DOHH2 (cell line): ENCODE results near the gene TPST1.

Source experiments
- H3F3A ChIP-seq: fragments of 200-600 bp; sonication (generic), shearing (Covaris generic); 2 replicates; pipeline ENCODE4 v1.6.0; 2016; ENCODE audit warnings: antibody characterized with exemption, mild to moderate bottlenecking; ENCODE audit not compliant: control insufficient read depth, insufficient read depth
- H3K27ac ChIP-seq: fragments of 200-600 bp; sonication (generic); 2 replicates; pipeline ENCODE4 v1.5.1; 2014; ENCODE audit warnings: low read depth, mild to moderate bottlenecking, low read length, moderate library complexity
- H3K27me3 ChIP-seq: fragments of 200-600 bp; sonication (generic); 2 replicates; pipeline ENCODE4 v1.6.1; 2014; ENCODE audit warnings: mild to moderate bottlenecking, low read length, mixed read lengths; ENCODE audit not compliant: control insufficient read depth
- H3K36me3 ChIP-seq: fragments of 200-600 bp; sonication (generic); 2 replicates; pipeline ENCODE4 v1.6.1; 2014; ENCODE audit warnings: mild to moderate bottlenecking, low read length, moderate library complexity, mixed read lengths; ENCODE audit not compliant: control insufficient read depth
- H3K4me1 ChIP-seq: fragments of 200-600 bp; sonication (generic); 2 replicates; pipeline ENCODE4 v1.6.1; 2014; ENCODE audit warnings: mild to moderate bottlenecking, low read length, mixed read lengths; ENCODE audit not compliant: control insufficient read depth
- H3K4me2 ChIP-seq: fragments of 200-600 bp; sonication (generic); 2 replicates; pipeline ENCODE4 v1.6.0; 2014; ENCODE audit warnings: mild to moderate bottlenecking, low read length, moderate library complexity
- H3K4me3 ChIP-seq: fragments of 200-600 bp; sonication (generic); 2 replicates; pipeline ENCODE4 v1.5.1; 2014; ENCODE audit warnings: mild to moderate bottlenecking, low read length, mixed read lengths
- H3K79me2 ChIP-seq: fragments of 200-600 bp; sonication (generic); 2 replicates; pipeline ENCODE4 v1.6.1; 2014; ENCODE audit warnings: mild to moderate bottlenecking, low read length, mixed read lengths; ENCODE audit not compliant: control insufficient read depth
- H3K9me2 ChIP-seq: fragments of 200-600 bp; sonication (generic); replicated peaks from 2 replicates; pipeline ENCODE4 v1.6.1; 2014; ENCODE audit warnings: mild to moderate bottlenecking, low read length, mixed read lengths; ENCODE audit not compliant: control insufficient read depth
- H3K9me3 ChIP-seq: fragments of 200-600 bp; sonication (generic); 2 replicates; pipeline ENCODE4 v1.6.1; 2014; ENCODE audit warnings: antibody characterized with exemption, low read length, mixed read lengths; ENCODE audit not compliant: control insufficient read depth, insufficient read depth
- H4K20me1 ChIP-seq: fragments of 200-600 bp; sonication (generic); 2 replicates; pipeline ENCODE4 v1.6.0; 2014; ENCODE audit warnings: low read depth, mild to moderate bottlenecking, antibody characterized with exemption, low read length, moderate library complexity; ENCODE audit not compliant: control insufficient read depth, insufficient read depth
- EZH2phosphoT487 ChIP-seq: fragments of 200-600 bp; sonication (generic); IDR thresholded peaks from 2 replicates; pipeline ENCODE4 v1.6.1; 2017; ENCODE audit warnings: borderline replicate concordance, mild to moderate bottlenecking, antibody characterized with exemption, low read length, moderate library complexity, mixed read lengths
- TF ChIP-seq, protein P1 (sequence below): fragments of 200-600 bp; sonication (generic); IDR thresholded peaks from one replicate; pipeline ENCODE4 v1.5.1; 2014; ENCODE audit warnings: antibody characterized with exemption, mild to moderate bottlenecking, low read depth, low read length; ENCODE audit not compliant: poor library complexity, severe bottlenecking

TPST1 gene

DNA sequence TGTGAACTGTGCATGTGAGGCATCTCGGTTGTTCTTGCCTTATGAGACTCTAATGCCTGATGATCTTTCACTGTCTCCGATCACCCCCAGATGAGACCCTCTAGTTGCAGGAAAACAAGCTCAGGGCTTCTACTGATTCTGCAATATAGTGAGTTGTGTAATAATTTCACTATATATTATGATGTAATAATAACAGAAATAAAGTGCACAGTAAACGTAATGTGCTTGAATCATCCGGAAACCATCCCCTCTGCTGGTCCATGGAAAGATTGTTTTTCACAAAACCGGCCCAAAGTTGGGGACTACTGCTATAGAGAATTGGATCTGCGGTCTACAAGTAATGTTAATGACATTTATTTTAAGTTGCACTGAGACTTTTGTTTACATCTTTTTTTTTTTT lies 126.7 kb downstream of the TPST1 start:
- Histone ChIP-seq H3K4me2 (no peak overlapping the region), H3K27me3 (peaks cover 7% of the 10 kb centered on the region), H3K79me2 (no peaks in the 10 kb centered on the region), H3K4me3 (no peak overlapping the region), H3K36me3 (no peaks in the 10 kb centered on the region), H3K4me1 (no peaks in the 10 kb centered on the region), H3K9me3 (no peaks in the 10 kb centered on the region), H3K27ac (no peak overlapping the region), H4K20me1 (no peaks in the 10 kb centered on the region), H3F3A (no peaks in the 10 kb centered on the region), H3K9me2 (no peaks in the 10 kb centered on the region)
- TF ChIP-seq, protein P1, sequence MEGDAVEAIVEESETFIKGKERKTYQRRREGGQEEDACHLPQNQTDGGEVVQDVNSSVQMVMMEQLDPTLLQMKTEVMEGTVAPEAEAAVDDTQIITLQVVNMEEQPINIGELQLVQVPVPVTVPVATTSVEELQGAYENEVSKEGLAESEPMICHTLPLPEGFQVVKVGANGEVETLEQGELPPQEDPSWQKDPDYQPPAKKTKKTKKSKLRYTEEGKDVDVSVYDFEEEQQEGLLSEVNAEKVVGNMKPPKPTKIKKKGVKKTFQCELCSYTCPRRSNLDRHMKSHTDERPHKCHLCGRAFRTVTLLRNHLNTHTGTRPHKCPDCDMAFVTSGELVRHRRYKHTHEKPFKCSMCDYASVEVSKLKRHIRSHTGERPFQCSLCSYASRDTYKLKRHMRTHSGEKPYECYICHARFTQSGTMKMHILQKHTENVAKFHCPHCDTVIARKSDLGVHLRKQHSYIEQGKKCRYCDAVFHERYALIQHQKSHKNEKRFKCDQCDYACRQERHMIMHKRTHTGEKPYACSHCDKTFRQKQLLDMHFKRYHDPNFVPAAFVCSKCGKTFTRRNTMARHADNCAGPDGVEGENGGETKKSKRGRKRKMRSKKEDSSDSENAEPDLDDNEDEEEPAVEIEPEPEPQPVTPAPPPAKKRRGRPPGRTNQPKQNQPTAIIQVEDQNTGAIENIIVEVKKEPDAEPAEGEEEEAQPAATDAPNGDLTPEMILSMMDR: no peak
- TF ChIP-seq EZH2phosphoT487: no peak

- Histone ChIP-seq H4K20me1 (no peaks in the 10 kb centered on the region), H3K4me3 (no peak overlapping the region), H3K36me3 (no peaks in the 10 kb centered on the region), H3K4me1 (no peaks in the 10 kb centered on the region), H3F3A (no peaks in the 10 kb centered on the region), H3K4me2 (no peak overlapping the region), H3K79me2 (no peaks in the 10 kb centered on the region), H3K27me3 (peaks cover 7% of the 10 kb centered on the region), H3K9me3 (no peaks in the 10 kb centered on the region), H3K9me2 (no peaks in the 10 kb centered on the region), H3K27ac (no peak overlapping the region)
- TF ChIP-seq, protein P1: no peak
- no peak for TF ChIP-seq EZH2phosphoT487
These were observed 128.3 kb downstream of the TPST1 start for GRCh38 chr7:66333443-66333842.

- Histone ChIP-seq H3K27me3 (peaks cover 6% of the 10 kb centered on the region), H3K9me2 (no peaks in the 10 kb centered on the region), H3K79me2 (no peaks in the 10 kb centered on the region), H3K4me1 (no peaks in the 10 kb centered on the region), H3F3A (no peaks in the 10 kb centered on the region), H3K9me3 (0 out of 2 replicates have a peak, but pooled peaks cover 3% of the 10 kb centered on the region), H4K20me1 (no peaks in the 10 kb centered on the region), H3K4me2 (no peak overlapping the region), H3K36me3 (no peaks in the 10 kb centered on the region), H3K4me3 (no peak overlapping the region), H3K27ac (no peak overlapping the region)
- TF ChIP-seq, protein P1: no peak
These were observed 130.2 kb downstream of the TPST1 start for GRCh38 chr7:66335318-66335717.

GRCh38 chr7:66336760-66337159 lies 131.6 kb downstream of the TPST1 start:
- Histone ChIP-seq H3K27ac (no peak overlapping the region), H3K4me2 (no peak overlapping the region), H3F3A (no peaks in the 10 kb centered on the region), H3K27me3 (peaks cover 4% of the 10 kb centered on the region), H3K4me1 (no peaks in the 10 kb centered on the region), H3K4me3 (no peak overlapping the region), H3K36me3 (no peaks in the 10 kb centered on the region), H4K20me1 (no peaks in the 10 kb centered on the region), H3K9me3 (0 out of 2 replicates have a peak, but pooled peaks cover 3% of the 10 kb centered on the region), H3K79me2 (no peaks in the 10 kb centered on the region), H3K9me2 (no peaks in the 10 kb centered on the region)
- TF ChIP-seq, protein P1: no peak
- no peak for TF ChIP-seq EZH2phosphoT487
